Measurements from ENCODE around the gene MAGEA3.
"Not testable (repeated sequence)": the region's sequence is repeated elsewhere in the genome, so short reads cannot be mapped to it uniquely, and the experiment has no call there.

- not testable (repeated sequence) for TF ChIP-seq CTCF, EZH2phosphoT487 (IDR thresholded peaks at IDR 0.05)
These were observed 10.6 kb downstream of the MAGEA3 start, which contains the start of gene CSAG2 for GRCh38 chrX:152709173-152709572.

Measured in neural progenitor cell (in vitro differentiated cells).